WERI-Rb-1 (cell line): ENCODE data around the gene PACRG.

Source experiments
- DNase-seq: peaks from one replicate; pipeline ENCODE4 v3.0.0-alpha.2; 2020
- H3K27ac ChIP-seq: fragments of 250-450 bp; sonication (Bioruptor Pico); 2 replicates; pipeline ENCODE4 v1.5.1; 2020; ENCODE audit warnings: mild to moderate bottlenecking, moderate library complexity
- H3K27me3 ChIP-seq: fragments of 250-450 bp; sonication (Bioruptor Pico); 2 replicates; pipeline ENCODE4 v1.5.1; 2021; ENCODE audit warnings: mild to moderate bottlenecking, low read depth, moderate library complexity; ENCODE audit not compliant: insufficient read depth, severe bottlenecking
- H3K36me3 ChIP-seq: fragments of 250-450 bp; sonication (Bioruptor Pico); 2 replicates; pipeline ENCODE4 v1.5.1; 2020; ENCODE audit warnings: mild to moderate bottlenecking, moderate library complexity
- H3K4me3 ChIP-seq: 2 replicates; pipeline ENCODE4 v1.5.1; 2011; ENCODE audit warnings: low read depth, mild to moderate bottlenecking, control low read depth, low read length
- H3K9me3 ChIP-seq: fragments of 250-450 bp; sonication (Bioruptor Pico); 2 replicates; pipeline ENCODE4 v1.5.1; 2021; ENCODE audit warnings: mild to moderate bottlenecking, moderate library complexity; ENCODE audit not compliant: severe bottlenecking
- TF ChIP-seq, protein P1 (sequence below): IDR thresholded peaks from 2 replicates; pipeline ENCODE4 v1.5.1; 2011; ENCODE audit warnings: low read depth, mild to moderate bottlenecking, control low read depth, inconsistent platforms, low read length

The PACRG gene

DNA sequence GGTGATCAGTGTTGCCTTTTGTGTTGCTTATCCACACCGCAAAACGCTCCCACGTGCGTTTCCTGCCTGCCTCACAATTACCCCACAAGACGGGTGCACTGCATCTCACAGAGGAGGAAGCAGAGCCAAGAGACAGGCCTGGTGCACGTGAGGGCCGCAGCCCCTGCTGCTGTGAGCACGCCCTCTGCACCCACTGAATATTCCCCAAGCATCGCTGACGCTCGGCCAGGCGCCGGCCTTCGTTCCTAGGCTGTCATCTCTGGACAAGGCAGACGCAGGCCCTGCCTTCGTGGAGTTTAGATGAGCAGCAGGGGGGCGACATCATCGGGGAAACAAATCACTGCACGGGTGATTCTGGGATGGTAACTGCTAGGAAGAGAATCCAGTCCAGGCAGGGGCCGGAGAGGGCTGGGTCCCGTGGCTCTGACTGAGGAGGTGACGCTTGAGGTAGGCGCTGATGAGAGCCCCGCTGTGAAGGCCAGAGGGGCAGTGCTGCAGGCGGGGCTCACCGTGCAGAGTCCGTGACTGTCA is 524.4 kb downstream of the PACRG start:
- DNase-seq, result no peak
- Histone ChIP-seq H3K27me3 (no peaks in the 10 kb centered on the region), H3K4me3 (no peak overlapping the region), H3K27ac (no peak overlapping the region), H3K9me3 (no peaks in the 10 kb centered on the region), H3K36me3 (no peaks in the 10 kb centered on the region)
- TF ChIP-seq, protein P1, sequence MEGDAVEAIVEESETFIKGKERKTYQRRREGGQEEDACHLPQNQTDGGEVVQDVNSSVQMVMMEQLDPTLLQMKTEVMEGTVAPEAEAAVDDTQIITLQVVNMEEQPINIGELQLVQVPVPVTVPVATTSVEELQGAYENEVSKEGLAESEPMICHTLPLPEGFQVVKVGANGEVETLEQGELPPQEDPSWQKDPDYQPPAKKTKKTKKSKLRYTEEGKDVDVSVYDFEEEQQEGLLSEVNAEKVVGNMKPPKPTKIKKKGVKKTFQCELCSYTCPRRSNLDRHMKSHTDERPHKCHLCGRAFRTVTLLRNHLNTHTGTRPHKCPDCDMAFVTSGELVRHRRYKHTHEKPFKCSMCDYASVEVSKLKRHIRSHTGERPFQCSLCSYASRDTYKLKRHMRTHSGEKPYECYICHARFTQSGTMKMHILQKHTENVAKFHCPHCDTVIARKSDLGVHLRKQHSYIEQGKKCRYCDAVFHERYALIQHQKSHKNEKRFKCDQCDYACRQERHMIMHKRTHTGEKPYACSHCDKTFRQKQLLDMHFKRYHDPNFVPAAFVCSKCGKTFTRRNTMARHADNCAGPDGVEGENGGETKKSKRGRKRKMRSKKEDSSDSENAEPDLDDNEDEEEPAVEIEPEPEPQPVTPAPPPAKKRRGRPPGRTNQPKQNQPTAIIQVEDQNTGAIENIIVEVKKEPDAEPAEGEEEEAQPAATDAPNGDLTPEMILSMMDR, result no peak

DNA sequence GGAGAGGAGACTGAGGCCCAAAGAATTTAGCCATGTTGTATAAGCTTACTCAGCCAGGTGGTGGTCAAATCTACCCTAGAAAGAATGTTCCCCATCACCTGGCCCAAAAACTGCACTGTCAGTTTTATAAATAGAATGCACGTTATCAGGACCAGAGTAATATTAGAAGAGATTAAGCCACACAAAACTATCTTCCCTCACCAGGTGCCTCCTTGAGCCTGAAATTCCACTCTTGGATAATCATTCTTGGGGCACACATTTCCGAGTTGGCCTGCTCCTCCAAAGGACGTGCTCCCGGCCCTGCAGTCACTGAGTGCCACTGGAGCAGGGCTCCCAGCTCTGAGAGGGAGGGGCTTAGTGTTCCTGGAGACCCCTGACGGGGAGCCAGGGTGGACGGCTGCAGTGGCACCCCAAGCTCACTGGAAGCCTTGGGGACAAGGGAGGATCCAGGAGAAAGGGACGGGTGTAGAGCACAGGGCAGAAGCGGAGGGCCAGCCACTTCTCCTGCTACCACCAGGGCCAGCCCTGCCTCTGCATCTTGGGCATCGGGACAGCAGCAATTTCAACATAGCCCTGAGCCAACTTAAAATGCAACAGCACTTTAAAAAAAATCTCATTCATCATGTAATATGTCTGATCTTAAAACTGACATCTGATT is 525.9 kb downstream of the PACRG start:
- Histone ChIP-seq H3K36me3 (no peaks in the 10 kb centered on the region), H3K9me3 (no peaks in the 10 kb centered on the region), H3K27ac (no peak overlapping the region), H3K27me3 (no peaks in the 10 kb centered on the region), H3K4me3 (no peak overlapping the region)
- no peak for DNase-seq
- TF ChIP-seq, protein P1, result no peak

DNA sequence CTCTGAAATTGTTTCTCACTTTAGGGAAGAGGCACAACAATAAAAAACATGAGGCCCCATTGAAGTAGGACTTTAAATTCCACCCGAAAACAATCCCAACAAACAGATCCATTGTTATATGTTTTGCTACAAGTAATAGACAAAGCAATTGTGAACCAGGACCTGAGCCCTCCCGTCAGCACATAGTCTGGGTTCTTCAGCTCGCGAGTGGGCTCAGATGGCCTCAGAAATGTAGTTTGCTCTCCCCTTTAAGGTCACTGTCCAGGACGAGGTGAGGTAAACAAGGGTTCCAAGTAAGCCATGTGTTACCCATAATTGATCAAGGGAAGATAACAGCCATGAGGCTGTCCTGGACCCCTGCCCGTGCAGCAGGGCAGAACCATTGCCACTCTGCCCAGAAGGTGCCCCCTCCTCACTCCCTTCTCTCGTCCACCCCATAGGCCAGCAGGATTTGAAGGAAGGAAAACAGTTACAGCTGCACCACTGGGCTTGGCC is 526.6 kb downstream of the PACRG start:
- no peak for DNase-seq
- H3K36me3 ChIP-seq, result no peaks in the 10 kb centered on the region
- no peaks in the 10 kb centered on the region for H3K9me3 ChIP-seq
- H3K4me3 ChIP-seq, result no peak overlapping the region
- TF ChIP-seq, protein P1, result no peak
- no peaks in the 10 kb centered on the region for H3K27me3 ChIP-seq
- no peak overlapping the region for H3K27ac ChIP-seq

DNA sequence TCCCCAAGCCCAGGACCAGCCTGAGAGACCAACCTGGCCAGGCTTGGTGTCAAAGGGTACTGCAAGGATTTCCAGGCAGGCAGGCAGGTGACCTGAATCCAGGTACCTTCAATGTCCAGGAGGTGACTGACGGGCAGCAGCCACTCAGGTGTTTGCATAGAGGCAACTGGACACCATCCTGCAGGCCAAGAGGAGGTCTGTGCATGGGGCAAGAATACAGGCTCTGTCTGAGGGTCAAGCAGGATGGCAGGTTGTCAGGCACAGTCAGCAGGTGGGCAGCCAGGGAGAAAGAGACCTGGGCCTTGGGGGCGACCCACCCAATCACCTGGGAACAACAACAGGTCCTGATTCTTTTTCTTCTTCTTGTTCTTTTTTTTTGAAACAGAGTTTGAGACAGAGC is 527.5 kb downstream of the PACRG start:
- no peaks in the 10 kb centered on the region for H3K9me3 ChIP-seq
- DNase-seq, result no peak
- no peaks in the 10 kb centered on the region for H3K36me3 ChIP-seq
- no peaks in the 10 kb centered on the region for H3K27me3 ChIP-seq
- H3K27ac ChIP-seq, result no peak overlapping the region
- TF ChIP-seq, protein P1, result no peak
- H3K4me3 ChIP-seq, result no peak overlapping the region

DNA sequence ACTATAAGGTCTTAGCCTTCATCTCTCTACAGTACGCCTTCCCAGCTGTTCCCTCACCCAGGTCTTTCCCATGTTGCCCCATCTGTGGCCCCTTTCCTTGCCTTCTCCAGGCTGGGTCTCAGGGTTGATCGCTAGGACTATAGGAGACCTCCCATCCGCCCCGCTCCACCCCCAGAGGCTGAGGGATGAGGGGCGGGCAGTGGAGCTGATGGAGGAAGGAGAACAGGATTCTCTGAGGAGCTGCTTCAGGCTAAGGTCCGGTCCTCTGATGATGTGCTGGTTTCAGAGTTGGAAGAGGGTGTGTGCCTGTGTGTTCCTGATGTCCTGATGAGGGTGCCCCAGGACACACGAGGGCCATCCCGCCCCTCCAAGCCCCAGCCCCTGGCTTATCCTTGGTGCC is 531.9 kb downstream of the PACRG start:
- H3K4me3 ChIP-seq, result no peak overlapping the region
- H3K36me3 ChIP-seq, result no peaks in the 10 kb centered on the region
- no peak overlapping the region for H3K27ac ChIP-seq
- H3K27me3 ChIP-seq, result no peaks in the 10 kb centered on the region
- DNase-seq, result no peak
- H3K9me3 ChIP-seq, result no peaks in the 10 kb centered on the region
- TF ChIP-seq, protein P1, result no peak
